Endothelial cell of umbilical vein (primary cell): ENCODE results near the gene FRMD4A.

Experiments used
- EZH2 ChIP-seq: IDR thresholded peaks from 2 replicates; pipeline ENCODE4 v1.6.1; 2012; ENCODE audit warnings: borderline replicate concordance, low read depth, mild to moderate bottlenecking, moderate library complexity, low read length, inconsistent platforms; ENCODE audit not compliant: severe bottlenecking
- POLR2A ChIP-seq: IDR thresholded peaks from 2 replicates; pipeline ENCODE4 v1.6.1; 2012; ENCODE audit warnings: low read depth, mild to moderate bottlenecking, control low read depth, low read length
- POLR2AphosphoS5 ChIP-seq: IDR thresholded peaks from 2 replicates; pipeline ENCODE4 v1.6.1; 2012; ENCODE audit warnings: low read depth, mild to moderate bottlenecking, control low read depth, low read length, moderate library complexity; ENCODE audit not compliant: insufficient read depth
- TF ChIP-seq, protein P1 (sequence below), 2 donors: IDR thresholded peaks; 1 replicate in 1 of 2; 2 replicates in 1 of 2; pipeline ENCODE4 v1.5.1; 2011; ENCODE audit warnings: low read length in 2 of 2, mild to moderate bottlenecking in 2 of 2, moderate library complexity in 2 of 2, control low read depth in 1 of 2, inconsistent platforms in 1 of 2, low read depth in 1 of 2; ENCODE audit not compliant: insufficient read depth in 1 of 2; ENCODE audit errors: extremely low read depth in 1 of 2

DNA sequence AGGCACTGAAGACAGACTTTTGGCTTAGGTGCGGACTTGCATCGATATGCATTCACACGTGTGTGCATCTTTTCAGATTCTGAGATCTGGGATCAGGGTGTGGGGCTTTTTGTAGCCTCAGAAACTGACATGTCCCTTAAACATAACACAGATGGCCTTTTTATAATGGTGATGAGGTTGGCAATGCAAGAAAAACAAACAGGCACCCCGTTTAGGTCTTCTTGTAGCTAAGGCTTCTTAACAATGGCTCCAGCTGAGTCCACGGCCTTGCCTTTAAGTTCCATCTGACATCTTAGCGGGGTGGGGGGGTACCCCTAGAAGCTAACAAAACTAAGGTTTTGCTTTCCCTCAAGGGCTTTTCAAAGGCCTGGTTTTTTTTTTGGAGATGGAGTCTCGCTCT is 597.7 kb downstream of the FRMD4A start:
- TF ChIP-seq, protein P1, sequence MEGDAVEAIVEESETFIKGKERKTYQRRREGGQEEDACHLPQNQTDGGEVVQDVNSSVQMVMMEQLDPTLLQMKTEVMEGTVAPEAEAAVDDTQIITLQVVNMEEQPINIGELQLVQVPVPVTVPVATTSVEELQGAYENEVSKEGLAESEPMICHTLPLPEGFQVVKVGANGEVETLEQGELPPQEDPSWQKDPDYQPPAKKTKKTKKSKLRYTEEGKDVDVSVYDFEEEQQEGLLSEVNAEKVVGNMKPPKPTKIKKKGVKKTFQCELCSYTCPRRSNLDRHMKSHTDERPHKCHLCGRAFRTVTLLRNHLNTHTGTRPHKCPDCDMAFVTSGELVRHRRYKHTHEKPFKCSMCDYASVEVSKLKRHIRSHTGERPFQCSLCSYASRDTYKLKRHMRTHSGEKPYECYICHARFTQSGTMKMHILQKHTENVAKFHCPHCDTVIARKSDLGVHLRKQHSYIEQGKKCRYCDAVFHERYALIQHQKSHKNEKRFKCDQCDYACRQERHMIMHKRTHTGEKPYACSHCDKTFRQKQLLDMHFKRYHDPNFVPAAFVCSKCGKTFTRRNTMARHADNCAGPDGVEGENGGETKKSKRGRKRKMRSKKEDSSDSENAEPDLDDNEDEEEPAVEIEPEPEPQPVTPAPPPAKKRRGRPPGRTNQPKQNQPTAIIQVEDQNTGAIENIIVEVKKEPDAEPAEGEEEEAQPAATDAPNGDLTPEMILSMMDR (IDR thresholded peaks at IDR 0.05; ENCODE audit: extremely low read depth in 1 of 2, insufficient read depth in 1 of 2, low read depth in 1 of 2, low read length in 2 of 2): no peak
- TF ChIP-seq POLR2A (no peak), EZH2 (no peak), POLR2AphosphoS5 (no peak)
